GM23248 (cell line): ENCODE results near the gene ARFGEF3. TPM values are rescaled to one million over a fixed set of nuclear protein-coding genes. Genes with fewer than 3 reads are reported as not detected.

Experiments used
- DNase-seq: peaks from one replicate; pipeline ENCODE4 v3.0.0-alpha.2; 2015
- H2AFZ ChIP-seq: fragments of 200-600 bp; sonication (generic); 2 replicates; pipeline ENCODE4 v1.6.1; 2016; ENCODE audit warnings: antibody characterized with exemption
- H3F3A ChIP-seq: fragments of 200-600 bp; sonication (generic); 2 replicates; pipeline ENCODE4 v1.6.1; 2016; ENCODE audit warnings: mild to moderate bottlenecking, antibody characterized with exemption, mixed run types; ENCODE audit not compliant: insufficient read depth
- H3K27ac ChIP-seq: fragments of 200-600 bp; sonication (generic); 2 replicates; pipeline ENCODE4 v1.5.1; 2016; ENCODE audit warnings: mild to moderate bottlenecking
- H3K27me3 ChIP-seq: fragments of 200-600 bp; sonication (generic); replicated peaks from 2 replicates; pipeline ENCODE4 v1.6.1; 2016; ENCODE audit warnings: mild to moderate bottlenecking; ENCODE audit not compliant: insufficient read depth
- H3K36me3 ChIP-seq: fragments of 200-600 bp; sonication (generic); 2 replicates; pipeline ENCODE4 v1.6.1; 2016; ENCODE audit warnings: low read depth, mild to moderate bottlenecking
- H3K4me1 ChIP-seq: fragments of 200-600 bp; sonication (generic); 2 replicates; pipeline ENCODE4 v1.6.1; 2016; ENCODE audit warnings: mild to moderate bottlenecking; ENCODE audit not compliant: insufficient read depth
- H3K4me2 ChIP-seq: fragments of 200-600 bp; sonication (generic); one replicate; pipeline ENCODE4 v1.6.1; 2016; ENCODE audit warnings: mild to moderate bottlenecking; ENCODE audit not compliant: unreplicated experiment
- H3K4me3 ChIP-seq: fragments of 200-600 bp; sonication (generic); 2 replicates; pipeline ENCODE4 v1.5.1; 2016; ENCODE audit warnings: mild to moderate bottlenecking
- H3K79me2 ChIP-seq: fragments of 200-600 bp; sonication (generic); 2 replicates; pipeline ENCODE4 v1.6.1; 2016; ENCODE audit warnings: mild to moderate bottlenecking; ENCODE audit not compliant: insufficient read depth
- H3K9ac ChIP-seq: fragments of 200-600 bp; sonication (generic); 2 replicates; pipeline ENCODE4 v1.6.1; 2016; ENCODE audit warnings: mild to moderate bottlenecking
- H3K9me2 ChIP-seq: fragments of 200-600 bp; sonication (generic); 2 replicates; pipeline ENCODE4 v1.6.1; 2016; ENCODE audit warnings: mixed run types, mild to moderate bottlenecking, moderate library complexity; ENCODE audit not compliant: insufficient read depth
- H3K9me3 ChIP-seq: fragments of 200-600 bp; sonication (generic); one replicate; pipeline ENCODE4 v1.6.1; 2017; ENCODE audit warnings: low read depth
- H4K20me1 ChIP-seq: fragments of 200-600 bp; sonication (generic); 2 replicates; pipeline ENCODE4 v1.6.0; 2016; ENCODE audit not compliant: insufficient read depth
- EZH2 ChIP-seq: fragments of 200-600 bp; sonication (generic); IDR thresholded peaks from 2 replicates; pipeline ENCODE4 v1.6.1; 2018; ENCODE audit warnings: antibody characterized with exemption, mild to moderate bottlenecking; ENCODE audit not compliant: insufficient read depth, poor library complexity, severe bottlenecking
- EZH2phosphoT487 ChIP-seq: fragments of 200-600 bp; sonication (generic); IDR thresholded peaks from 2 replicates; pipeline ENCODE4 v1.6.1; 2018; ENCODE audit warnings: antibody characterized with exemption, moderate library complexity, mild to moderate bottlenecking, low read depth; ENCODE audit not compliant: insufficient read depth
- WGBS, 2 experiments: methylation state at CpG; one replicate each; pipeline ENCODE4 v1.1.6; 2015 to 2017; ENCODE audit warnings: low lambda C conversion rate in 2 of 2, low coverage in 1 of 2; ENCODE audit errors: missing lambda C conversion rate in 2 of 2; 5-methylcytosine and 5-hydroxymethylcytosine counted together
- in situ Hi-C: fragments of 300-500 bp; cut with MboI; formaldehyde crosslinking; loops from 2 replicates; pipeline ENCODE4 v1.15.0; 2020
- polyA plus RNA-seq: library from polyadenylated mRNA; unstranded; fragments of >200 nt; fragmentation: Nextera tagmentation; extraction: Ambion mirVana; gene quantifications from 2 replicates; pipeline ENCODE4 v1.2.1, GENCODE V29; 2016
- total RNA-seq: library from RNA; depleted of rRNA; stranded (reverse); fragments of >200 nt; shearing (Covaris generic); gene quantifications from 2 replicates; pipeline ENCODE4 v1.2.3, GENCODE V29; 2014

Gene ARFGEF3
- total and polyA plus RNA-seq, 2 experiments from 2014 or later = 0.06 to 0.11 TPM

DNA sequence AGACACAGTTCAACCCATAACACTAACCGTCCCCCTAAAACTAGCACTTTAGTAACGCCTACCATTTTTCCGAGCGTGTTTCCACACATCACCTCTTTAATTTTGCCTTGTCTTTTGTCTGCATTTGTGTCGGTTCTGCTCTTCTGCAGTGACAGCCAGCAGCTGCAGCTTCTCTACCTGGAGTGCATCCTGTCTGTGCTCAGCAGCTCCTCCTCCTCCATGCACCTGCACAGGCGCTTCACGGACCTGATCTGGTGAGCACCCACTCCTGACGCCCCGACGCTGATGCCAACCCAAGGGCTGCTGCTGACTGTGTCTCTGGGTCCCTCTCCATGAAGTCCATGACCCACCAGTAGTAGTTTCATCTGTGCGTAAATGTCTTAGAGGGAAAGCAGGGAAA lies 92.0 kb downstream of the ARFGEF3 start:
- Histone ChIP-seq H3K9ac (no peak overlapping the region), H2AFZ (no peak overlapping the region), H3K9me2 (no peaks in the 10 kb centered on the region), H3K27ac (no peak overlapping the region), H3K79me2 (no peaks in the 10 kb centered on the region), H3F3A (no peaks in the 10 kb centered on the region), H3K27me3 (no peaks in the 10 kb centered on the region), H3K36me3 (no peaks in the 10 kb centered on the region), H3K4me3 (no peak overlapping the region), H3K4me1 (0 out of 2 replicates have a peak, but pooled peaks cover 4% of the 10 kb centered on the region), H4K20me1 (no peaks in the 10 kb centered on the region), H3K4me2 (no peak overlapping the region), H3K9me3 (no peaks in the 10 kb centered on the region)
- no peak for DNase-seq
- WGBS, 2 experiments = 88 to 89% methylated on average over 11 of the region's 11 CpGs
- TF ChIP-seq EZH2 = no peak
- TF ChIP-seq EZH2phosphoT487 = no peak
- in situ Hi-C loops = no loop called here

DNA sequence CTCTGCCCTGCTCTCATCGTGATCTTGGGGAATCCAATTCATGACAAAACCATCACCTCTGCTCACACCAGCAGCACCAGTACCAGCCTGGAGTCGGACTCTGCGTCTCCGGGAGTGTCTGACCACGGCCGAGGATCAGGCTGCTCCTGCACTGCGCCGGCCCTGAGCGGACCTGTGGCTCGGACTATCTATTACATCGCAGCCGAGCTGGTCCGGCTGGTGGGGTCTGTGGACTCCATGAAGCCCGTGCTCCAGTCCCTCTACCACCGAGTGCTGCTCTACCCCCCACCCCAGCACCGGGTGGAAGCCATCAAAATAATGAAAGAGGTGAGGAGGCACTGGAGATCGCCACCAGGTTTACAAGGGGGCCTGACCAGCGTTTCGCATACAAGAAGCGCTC lies 93.7 kb downstream of the ARFGEF3 start:
- Histone ChIP-seq H3K4me2 (no peak overlapping the region), H3K79me2 (no peaks in the 10 kb centered on the region), H3K9me3 (no peaks in the 10 kb centered on the region), H3F3A (no peaks in the 10 kb centered on the region), H3K4me1 (0 out of 2 replicates have a peak, but pooled peaks cover 3% of the 10 kb centered on the region), H4K20me1 (no peaks in the 10 kb centered on the region), H3K9ac (no peak overlapping the region), H3K27me3 (0 out of 2 replicates have a peak, but pooled peaks cover 5% of the 10 kb centered on the region), H3K36me3 (no peaks in the 10 kb centered on the region), H2AFZ (no peak overlapping the region), H3K4me3 (no peak overlapping the region), H3K9me2 (no peaks in the 10 kb centered on the region), H3K27ac (no peak overlapping the region)
- DNase-seq = no peak
- in situ Hi-C loops = no loop called here
- WGBS, 2 experiments = 82 to 84% methylated on average over 15 to 20 of the region's 20 CpGs
- TF ChIP-seq EZH2phosphoT487 (no peak), EZH2 (no peak)

DNA sequence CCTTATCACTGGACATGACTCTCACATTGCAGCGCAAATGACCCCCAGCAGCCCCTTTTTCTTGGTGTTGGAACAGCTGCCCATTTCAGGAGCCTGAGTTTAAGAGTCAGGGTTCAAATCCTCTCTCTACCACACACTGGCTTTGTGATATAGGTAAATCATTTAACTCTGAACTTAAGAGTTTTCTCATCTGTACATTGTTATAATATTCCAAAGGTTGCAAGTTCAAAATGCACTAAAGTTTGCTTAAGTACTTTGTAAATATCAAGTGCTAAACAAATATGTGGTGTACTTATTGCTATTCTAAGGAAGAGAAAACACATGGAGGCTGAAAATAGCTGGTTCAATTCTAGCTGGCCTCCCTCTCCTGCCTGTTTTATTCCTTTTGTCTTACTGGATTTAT lies 95.9 kb downstream of the ARFGEF3 start:
- no peak overlapping the region for H3K9ac ChIP-seq
- H3K79me2 ChIP-seq = no peaks in the 10 kb centered on the region
- H3K4me1 ChIP-seq = no peaks in the 10 kb centered on the region
- H3K4me2 ChIP-seq = no peak overlapping the region
- WGBS, 2 experiments = 79 to 88% methylated on average over 1 of the region's 1 CpG
- in situ Hi-C loops = no loop called here
- no peaks in the 10 kb centered on the region for H3F3A ChIP-seq
- DNase-seq = no peak
- 0 out of 2 replicates have a peak, but pooled peaks cover 7% of the 10 kb centered on the region for H3K27me3 ChIP-seq
- H2AFZ ChIP-seq = no peak overlapping the region
- no peak overlapping the region for H3K27ac ChIP-seq
- TF ChIP-seq EZH2phosphoT487 (no peak), EZH2 (no peak)
- no peaks in the 10 kb centered on the region for H4K20me1 ChIP-seq
- H3K9me2 ChIP-seq = no peaks in the 10 kb centered on the region
- no peaks in the 10 kb centered on the region for H3K36me3 ChIP-seq
- no peaks in the 10 kb centered on the region for H3K9me3 ChIP-seq
- H3K4me3 ChIP-seq = no peak overlapping the region

DNA sequence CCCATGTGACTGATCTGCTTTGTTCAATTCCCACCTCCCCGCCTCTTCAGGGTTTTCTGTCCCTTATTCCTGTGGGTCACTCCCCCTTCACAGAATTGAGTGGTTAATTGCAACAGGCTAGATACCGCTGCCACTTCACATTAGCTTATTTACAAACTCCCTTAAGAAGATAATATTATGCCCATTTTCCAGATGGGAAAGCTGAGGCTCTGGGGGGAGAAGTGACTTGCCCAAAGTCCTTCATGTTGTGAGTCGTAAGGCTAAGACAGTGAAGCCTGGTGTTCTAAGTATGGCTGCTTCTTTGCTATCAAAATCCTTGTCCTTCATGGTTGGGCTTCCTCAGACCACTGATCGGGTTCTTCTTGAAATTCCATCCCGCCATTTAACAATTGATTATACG lies 96.5 kb downstream of the ARFGEF3 start:
- Histone ChIP-seq H3K9ac (no peak overlapping the region), H3K4me2 (no peak overlapping the region), H3K27ac (no peak overlapping the region), H3K9me2 (no peaks in the 10 kb centered on the region), H3K27me3 (0 out of 2 replicates have a peak, but pooled peaks cover 7% of the 10 kb centered on the region), H3K4me1 (no peaks in the 10 kb centered on the region), H4K20me1 (no peaks in the 10 kb centered on the region), H2AFZ (no peak overlapping the region), H3K79me2 (no peaks in the 10 kb centered on the region), H3K4me3 (no peak overlapping the region), H3K9me3 (no peaks in the 10 kb centered on the region), H3K36me3 (no peaks in the 10 kb centered on the region), H3F3A (no peaks in the 10 kb centered on the region)
- 68 to 73% methylated on average over 6 of the region's 6 CpGs for WGBS, 2 experiments
- no peak for TF ChIP-seq EZH2
- TF ChIP-seq EZH2phosphoT487 = no peak
- in situ Hi-C loops = no loop called here
- no peak for DNase-seq

DNA sequence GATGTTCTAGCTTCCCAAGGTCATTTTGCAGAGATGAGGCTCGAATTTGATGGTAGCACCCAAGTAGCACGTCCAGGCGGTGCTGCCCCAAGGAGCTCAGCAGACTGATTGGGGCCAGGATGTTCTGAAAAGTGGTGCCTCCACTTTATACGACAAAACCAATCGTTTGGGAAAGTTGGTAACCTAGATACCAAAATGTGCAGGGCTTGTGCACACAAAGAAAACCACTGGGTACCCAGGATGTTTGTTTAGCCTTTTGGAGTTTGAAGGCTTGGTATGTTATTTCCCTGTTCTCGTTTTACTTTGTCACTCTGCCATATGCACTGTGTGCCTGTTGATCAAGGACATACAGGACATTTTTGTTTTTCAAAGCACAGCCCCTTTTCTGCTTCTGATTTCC lies 97.3 kb downstream of the ARFGEF3 start:
- in situ Hi-C loops = no loop called here
- H3K9me2 ChIP-seq = no peaks in the 10 kb centered on the region

More for the DNA sequence above, 97.3 kb downstream of the ARFGEF3 start:
- Histone ChIP-seq H3K9me3 (no peaks in the 10 kb centered on the region), H3K79me2 (no peaks in the 10 kb centered on the region), H3K27me3 (0 out of 2 replicates have a peak, but pooled peaks cover 7% of the 10 kb centered on the region), H3K36me3 (no peaks in the 10 kb centered on the region), H3K4me3 (no peak overlapping the region), H3K4me1 (no peaks in the 10 kb centered on the region), H3F3A (no peaks in the 10 kb centered on the region), H3K27ac (no peak overlapping the region), H2AFZ (no peak overlapping the region), H3K9ac (no peak overlapping the region), H4K20me1 (no peaks in the 10 kb centered on the region), H3K4me2 (no peak overlapping the region)
- TF ChIP-seq EZH2 = no peak
- no peak for TF ChIP-seq EZH2phosphoT487
- DNase-seq = no peak
- 58 to 60% methylated on average over 6 of the region's 6 CpGs for WGBS, 2 experiments
